Cardiac muscle cell (in vitro differentiated cells and primary cell): ENCODE measurements around the gene SURF6. TPM values are rescaled to one million over a fixed set of nuclear protein-coding genes. Genes with fewer than 3 reads are reported as not detected.

Experiments used
- DNase-seq, 2 donors: peaks; one replicate each; pipeline versions ENCODE4 v3.0.0 to v3.0.0-alpha.2; 2010 to 2017; ENCODE audit warnings: low read depth in 1 of 2, low spot score in 1 of 2
- H3K27ac ChIP-seq: fragments of 200-600 bp; sonication (generic); 2 replicates; pipeline ENCODE4 v1.5.1; 2016
- H3K27me3 ChIP-seq: fragments of 200-600 bp; sonication (generic); 2 replicates; pipeline ENCODE4 v1.6.0; 2016; ENCODE audit warnings: control low read depth
- H3K36me3 ChIP-seq: fragments of 200-600 bp; sonication (generic); 2 replicates; pipeline ENCODE4 v1.5.1; 2016; ENCODE audit warnings: control low read depth
- H3K4me1 ChIP-seq: fragments of 200-600 bp; sonication (generic); 2 replicates; pipeline ENCODE4 v1.8.1; 2017; ENCODE audit warnings: low read depth, mild to moderate bottlenecking, mixed run types
- H3K4me3 ChIP-seq: fragments of 200-600 bp; sonication (generic); 2 replicates; pipeline ENCODE4 v1.5.1; 2016; ENCODE audit warnings: mild to moderate bottlenecking
- H3K9me3 ChIP-seq: fragments of 200-600 bp; sonication (generic); 2 replicates; pipeline ENCODE4 v1.5.1; 2017; ENCODE audit warnings: low read depth, mild to moderate bottlenecking, control low read depth
- polyA plus RNA-seq: library from polyadenylated mRNA; unstranded; fragments of >200 nt; fragmentation: Nextera tagmentation; extraction: Ambion mirVana; gene quantifications from 2 replicates; pipeline ENCODE4 v1.2.1, GENCODE V29; 2016
- total RNA-seq: library from RNA; depleted of rRNA; stranded (reverse); fragments of >200 nt; gene quantifications from 2 replicates; pipeline ENCODE4 v1.2.3, GENCODE V29; 2016
- TF ChIP-seq, protein P1 (sequence below): IDR thresholded peaks from 2 replicates; pipeline ENCODE4 v1.5.1; 2012; ENCODE audit warnings: low read depth, mild to moderate bottlenecking, low read length

SURF6 gene
- total and polyA plus RNA-seq, 2 experiments from 2014 or later: 26.9 to 33.6 TPM

DNA sequence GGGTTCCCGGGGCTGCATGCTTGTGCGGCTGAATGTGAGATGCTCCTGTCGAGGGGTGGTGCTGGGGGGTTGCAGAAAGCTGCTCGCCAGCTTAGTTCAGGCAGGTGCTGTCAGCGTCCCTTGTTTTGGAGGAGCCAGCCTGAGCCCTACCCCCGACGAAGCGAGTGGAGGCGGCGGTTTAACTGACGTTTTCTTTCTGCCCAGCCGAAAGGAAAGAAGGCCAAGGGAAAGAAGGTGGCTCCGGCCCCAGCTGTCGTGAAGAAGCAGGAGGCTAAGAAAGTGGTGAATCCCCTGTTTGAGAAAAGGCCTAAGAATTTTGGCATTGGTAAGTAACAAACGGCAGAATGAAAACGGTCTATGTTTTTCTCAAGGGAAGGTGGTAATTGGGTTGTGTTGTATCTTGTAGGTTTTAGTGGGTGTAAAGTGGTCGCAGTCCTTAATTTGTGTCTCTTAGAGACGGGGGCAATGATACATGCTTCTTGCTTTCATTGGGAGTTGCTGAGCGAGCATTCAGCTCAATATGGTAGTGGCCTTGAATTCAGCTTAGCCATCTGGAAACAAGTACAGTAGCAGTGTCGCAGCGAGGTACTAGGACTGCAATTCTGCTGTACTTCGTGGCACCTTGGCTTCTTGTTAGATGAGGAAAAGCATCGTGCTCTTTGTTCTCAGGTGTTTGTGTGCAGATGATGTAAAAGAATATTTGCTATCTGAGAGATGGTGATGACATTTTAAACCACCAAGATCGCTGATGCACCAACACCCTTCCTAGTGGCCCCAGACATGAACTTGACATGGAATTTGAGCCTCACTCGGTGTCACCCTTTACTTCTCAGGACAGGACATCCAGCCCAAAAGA lies 13.0 kb upstream of the SURF6 start:
- TF ChIP-seq, protein P1, sequence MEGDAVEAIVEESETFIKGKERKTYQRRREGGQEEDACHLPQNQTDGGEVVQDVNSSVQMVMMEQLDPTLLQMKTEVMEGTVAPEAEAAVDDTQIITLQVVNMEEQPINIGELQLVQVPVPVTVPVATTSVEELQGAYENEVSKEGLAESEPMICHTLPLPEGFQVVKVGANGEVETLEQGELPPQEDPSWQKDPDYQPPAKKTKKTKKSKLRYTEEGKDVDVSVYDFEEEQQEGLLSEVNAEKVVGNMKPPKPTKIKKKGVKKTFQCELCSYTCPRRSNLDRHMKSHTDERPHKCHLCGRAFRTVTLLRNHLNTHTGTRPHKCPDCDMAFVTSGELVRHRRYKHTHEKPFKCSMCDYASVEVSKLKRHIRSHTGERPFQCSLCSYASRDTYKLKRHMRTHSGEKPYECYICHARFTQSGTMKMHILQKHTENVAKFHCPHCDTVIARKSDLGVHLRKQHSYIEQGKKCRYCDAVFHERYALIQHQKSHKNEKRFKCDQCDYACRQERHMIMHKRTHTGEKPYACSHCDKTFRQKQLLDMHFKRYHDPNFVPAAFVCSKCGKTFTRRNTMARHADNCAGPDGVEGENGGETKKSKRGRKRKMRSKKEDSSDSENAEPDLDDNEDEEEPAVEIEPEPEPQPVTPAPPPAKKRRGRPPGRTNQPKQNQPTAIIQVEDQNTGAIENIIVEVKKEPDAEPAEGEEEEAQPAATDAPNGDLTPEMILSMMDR: no peak
- Histone ChIP-seq H3K4me3 (peak overlapping the region; percentile 100), H3K27me3 (no peaks in the 10 kb centered on the region), H3K9me3 (no peaks in the 10 kb centered on the region), H3K4me1 (peaks cover 3% of the 10 kb centered on the region), H3K36me3 (peaks cover 54% of the 10 kb centered on the region), H3K27ac (peak overlapping the region; percentile 99)
- DNase-seq: no peak

DNA sequence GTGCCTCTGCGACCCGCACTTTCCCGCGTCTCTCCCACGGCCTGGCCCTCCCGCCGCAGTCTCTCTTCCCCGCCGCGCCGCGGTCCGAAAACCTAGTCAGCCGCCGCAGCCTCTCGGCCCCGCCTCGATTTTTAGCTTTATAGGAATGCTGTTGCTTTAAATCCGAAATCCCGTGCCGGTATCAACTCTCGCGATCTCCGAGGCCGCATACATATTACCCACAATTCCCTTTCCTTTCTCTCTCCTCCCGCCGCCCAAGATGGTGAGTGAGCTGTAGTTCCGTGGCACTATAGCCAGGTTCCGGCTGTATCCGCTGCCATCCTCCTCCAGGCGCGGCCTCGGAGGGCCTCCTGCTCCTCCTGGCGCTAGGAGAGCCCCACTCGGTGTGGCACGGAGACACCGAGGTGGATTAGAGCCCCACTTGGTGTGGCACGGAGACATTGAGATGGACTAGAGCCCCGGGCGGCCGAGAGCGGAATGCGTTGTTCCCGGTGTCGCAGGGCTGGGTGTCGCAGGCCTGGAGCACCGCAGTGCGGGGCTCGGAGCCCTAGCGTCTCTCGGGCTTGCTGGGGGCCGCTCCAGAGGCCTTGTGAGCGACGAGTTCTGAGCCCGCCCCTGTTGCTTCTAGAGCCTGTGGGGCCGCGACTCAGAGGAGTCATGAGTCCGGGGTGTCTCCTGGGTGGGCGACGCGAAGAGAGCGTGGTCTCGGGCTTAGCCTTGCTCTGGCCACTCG lies 12.2 kb upstream of the SURF6 start, which contains the start of the genes MED22 and RPL7A:
Gene MED22 (minus strand): TSS at position 147 of the 733 bp plus-strand sequence. CDS start 1,469 bp downstream, outside the sequence.
Gene RPL7A (plus strand): TSS at position 234 of the 733 bp plus-strand sequence. CDS start 26 bp downstream, at position 260.
- peak; percentile 97 for DNase-seq
- TF ChIP-seq, protein P1: no peak
- Histone ChIP-seq H3K36me3 (peaks cover 56% of the 10 kb centered on the region), H3K27me3 (no peaks in the 10 kb centered on the region), H3K4me3 (peak within 1 kb of the TSS; percentile 100), H3K9me3 (no peaks in the 10 kb centered on the region), H3K4me1 (peaks cover 3% of the 10 kb centered on the region), H3K27ac (peak within 1 kb of the TSS; percentile 99)

DNA sequence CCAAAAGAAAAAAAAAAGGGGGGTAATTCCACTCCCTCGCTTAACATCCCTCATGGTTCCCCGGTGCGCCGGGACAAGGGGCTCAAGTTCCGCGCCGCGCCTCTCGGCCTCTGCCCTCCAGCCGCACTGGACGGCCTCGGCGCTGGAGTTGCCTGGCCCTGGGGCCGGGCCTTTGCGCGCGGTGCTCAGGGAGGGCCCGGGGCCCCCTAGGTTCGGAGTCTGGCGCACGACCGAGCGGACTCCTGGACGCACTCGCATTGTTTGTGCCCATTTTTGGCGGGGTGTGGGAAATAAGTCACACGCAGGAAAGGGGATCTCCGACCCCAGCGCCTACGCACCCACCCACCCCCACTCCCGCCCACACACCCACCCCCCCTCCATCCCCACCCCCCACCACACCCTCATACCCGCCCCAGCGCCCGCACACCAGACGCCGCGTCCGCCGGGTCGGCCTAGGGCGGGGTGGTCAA lies 11.6 kb upstream of the SURF6 start:
- Histone ChIP-seq H3K4me3 (peak overlapping the region; percentile 100), H3K9me3 (no peaks in the 10 kb centered on the region), H3K4me1 (peaks cover 3% of the 10 kb centered on the region), H3K27ac (peak overlapping the region; percentile 99), H3K36me3 (peaks cover 50% of the 10 kb centered on the region), H3K27me3 (no peaks in the 10 kb centered on the region)
- TF ChIP-seq, protein P1: no peak
- DNase-seq: peak in 1 of 2 donors; percentile 65

DNA sequence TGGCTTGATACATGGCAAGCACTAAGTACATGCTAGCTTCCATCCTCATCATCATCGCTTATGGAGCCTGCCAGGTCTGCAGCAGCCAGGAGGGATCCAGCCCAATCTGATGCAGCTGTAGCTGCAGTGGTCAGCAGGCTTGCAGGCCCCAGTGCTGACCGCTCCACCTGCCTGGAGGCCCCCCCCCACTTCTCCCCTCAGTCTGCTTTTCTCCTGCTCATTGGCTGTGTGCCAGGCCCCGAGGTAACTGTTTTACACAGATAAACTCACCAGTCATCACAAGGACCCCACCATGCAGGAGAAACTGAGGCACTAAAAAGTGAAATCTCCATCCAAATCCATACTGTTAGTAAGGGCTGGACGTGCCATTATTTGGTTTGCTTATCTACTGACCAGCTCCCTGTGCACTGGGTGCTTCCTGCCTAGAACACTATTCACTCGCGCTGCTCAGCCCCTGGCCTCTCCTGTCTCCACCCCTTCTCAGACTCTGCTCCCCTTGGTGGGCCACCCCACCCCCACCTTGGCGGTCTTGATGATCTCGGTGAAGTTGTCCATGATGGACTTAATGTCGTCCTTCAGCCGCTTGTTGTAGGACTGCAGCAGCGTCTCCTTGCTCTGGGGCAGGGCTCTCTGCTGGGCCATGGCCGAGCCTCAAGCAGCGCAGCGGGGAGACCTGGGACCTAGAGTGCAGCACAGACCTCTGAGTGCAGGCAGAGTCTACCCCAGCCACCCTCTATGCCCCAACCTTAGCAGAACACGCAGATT lies 10.2 kb upstream of the SURF6 start:
- Histone ChIP-seq H3K27ac (peak overlapping the region; percentile 99), H3K9me3 (no peaks in the 10 kb centered on the region), H3K4me1 (peaks cover 3% of the 10 kb centered on the region), H3K4me3 (peak overlapping the region; percentile 100), H3K27me3 (no peaks in the 10 kb centered on the region), H3K36me3 (peaks cover 36% of the 10 kb centered on the region)
- DNase-seq: no peak
- TF ChIP-seq, protein P1: no peak

DNA sequence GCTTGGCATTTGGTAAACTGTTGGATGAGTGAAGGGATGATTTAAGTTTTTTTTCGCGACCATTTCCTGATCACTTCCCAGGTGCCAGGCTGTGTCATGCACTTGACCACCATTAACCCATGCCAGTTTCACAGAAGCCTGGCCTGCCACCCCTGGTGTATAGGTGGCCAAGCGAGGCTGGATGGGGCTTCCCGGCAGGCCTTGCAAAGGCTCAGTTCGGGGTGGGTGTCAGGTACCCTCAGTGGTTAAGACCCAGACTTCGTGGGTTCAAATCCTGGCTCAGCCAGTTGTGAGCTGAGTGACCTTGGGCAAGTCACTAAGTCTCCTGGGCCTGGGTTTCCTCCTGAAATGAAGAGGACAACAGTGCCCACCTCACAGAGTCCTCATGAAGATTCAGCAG lies 9.6 kb upstream of the SURF6 start:
- Histone ChIP-seq H3K36me3 (peaks cover 32% of the 10 kb centered on the region), H3K27me3 (no peaks in the 10 kb centered on the region), H3K9me3 (no peaks in the 10 kb centered on the region), H3K27ac (no peak overlapping the region), H3K4me1 (peaks cover 3% of the 10 kb centered on the region), H3K4me3 (no peak overlapping the region)
- DNase-seq: no peak
- TF ChIP-seq, protein P1: no peak
